Kidney (tissue), 14 donors: ENCODE results near the gene MAMLD1. TPM values are rescaled to one million over a fixed set of nuclear protein-coding genes. Genes with fewer than 3 reads are reported as not detected.

Source experiments
- DNase-seq, 5 donors: peaks; one replicate each; pipeline ENCODE4 v3.0.0-alpha.2; 2013 to 2020
- FAIRE-seq: peaks from 2 replicates; lab custom pipeline; 2012; peaks lifted over from hg19 to GRCh38; lab: Jason Lieb, UNC
- H3K27ac ChIP-seq, 2 donors: one replicate each; pipeline ENCODE4 v1.7.0; 2013; ENCODE audit warnings: low read depth in 2 of 2, low read length in 2 of 2, inconsistent platforms in 1 of 2
- H3K27me3 ChIP-seq: one replicate; pipeline ENCODE4 v1.7.1; 2013; ENCODE audit warnings: low read length, inconsistent platforms; ENCODE audit not compliant: control insufficient read depth, insufficient read depth
- H3K36me3 ChIP-seq, 3 donors: one replicate each; pipeline versions ENCODE4 v1.7.0 to v1.7.1; 2013; ENCODE audit warnings: low read length in 3 of 3, control low read depth in 1 of 3, inconsistent platforms in 1 of 3; ENCODE audit not compliant: insufficient read depth in 3 of 3, control insufficient read depth in 2 of 3
- H3K4me1 ChIP-seq, 3 donors: one replicate each; pipeline versions ENCODE4 v1.7.0 to v1.7.1; 2013; ENCODE audit warnings: low read length in 3 of 3, inconsistent platforms in 1 of 3, low read depth in 1 of 3; ENCODE audit not compliant: control insufficient read depth in 2 of 3, insufficient read depth in 2 of 3
- H3K4me3 ChIP-seq, 3 donors: one replicate each; pipeline versions ENCODE4 v1.7.0 to v1.8.1; 2013; ENCODE audit warnings: low read length in 3 of 3, control low read depth in 1 of 3, inconsistent platforms in 1 of 3
- H3K9ac ChIP-seq, 3 donors: one replicate each; pipeline versions ENCODE4 v1.7.0 to v1.7.1; 2013; ENCODE audit warnings: low read length in 3 of 3, control low read depth in 1 of 3, inconsistent platforms in 1 of 3
- H3K9me3 ChIP-seq, 3 donors: one replicate each; pipeline versions ENCODE4 v1.7.0 to v1.7.1; 2013; ENCODE audit warnings: low read length in 3 of 3, control low read depth in 1 of 3, inconsistent platforms in 1 of 3; ENCODE audit not compliant: control insufficient read depth in 2 of 3, insufficient read depth in 1 of 3
- intact Hi-C: fragments of 100-400 bp; cut with DNase I; formaldehyde crosslinking; loops from one replicate; pipeline ENCODE4 v1.11.1; 2022
- polyA plus RNA-seq: library from polyadenylated mRNA; stranded (reverse); fragments of 350-450 nt; fragmentation: Illumina TruSeq; extraction: RNeasy Lipid Tissue Mini Kit (QIAGEN cat#74804); gene quantifications from one replicate; pipeline ENCODE4 v1.2.3, GENCODE V29; 2014; ENCODE audit warnings: low read depth, low replicate concordance; ENCODE audit not compliant: insufficient read depth
- total RNA-seq: library from RNA; stranded (reverse); fragmentation: NEBNext Ultra II Directional; extraction: Animal tissue kit (Norgen Biotek cat#: 25700); gene quantifications from one replicate; pipeline ENCODE4 v1.2.1, GENCODE V29; 2021
- TF ChIP-seq, protein P1 (sequence below): IDR thresholded peaks from 3 replicates; pipeline ENCODE4 v1.5.1; 2012; ENCODE audit warnings: mild to moderate bottlenecking, moderate library complexity, borderline replicate concordance; ENCODE audit not compliant: insufficient read depth; ENCODE audit errors: extremely low read depth
- donor health status: control.
- donor health status: control.
- donor health status: control.
- donor health status: control.
- donor health status: control.
- donor health status: DM: yes; HTN: yes; CAD: no.
- donor health status: Normal renal cell carcinoma (clear cell type).

MAMLD1 gene
- total and polyA plus RNA-seq, 2 donors from 2014 or later = 1.4 to 6.5 TPM

DNA sequence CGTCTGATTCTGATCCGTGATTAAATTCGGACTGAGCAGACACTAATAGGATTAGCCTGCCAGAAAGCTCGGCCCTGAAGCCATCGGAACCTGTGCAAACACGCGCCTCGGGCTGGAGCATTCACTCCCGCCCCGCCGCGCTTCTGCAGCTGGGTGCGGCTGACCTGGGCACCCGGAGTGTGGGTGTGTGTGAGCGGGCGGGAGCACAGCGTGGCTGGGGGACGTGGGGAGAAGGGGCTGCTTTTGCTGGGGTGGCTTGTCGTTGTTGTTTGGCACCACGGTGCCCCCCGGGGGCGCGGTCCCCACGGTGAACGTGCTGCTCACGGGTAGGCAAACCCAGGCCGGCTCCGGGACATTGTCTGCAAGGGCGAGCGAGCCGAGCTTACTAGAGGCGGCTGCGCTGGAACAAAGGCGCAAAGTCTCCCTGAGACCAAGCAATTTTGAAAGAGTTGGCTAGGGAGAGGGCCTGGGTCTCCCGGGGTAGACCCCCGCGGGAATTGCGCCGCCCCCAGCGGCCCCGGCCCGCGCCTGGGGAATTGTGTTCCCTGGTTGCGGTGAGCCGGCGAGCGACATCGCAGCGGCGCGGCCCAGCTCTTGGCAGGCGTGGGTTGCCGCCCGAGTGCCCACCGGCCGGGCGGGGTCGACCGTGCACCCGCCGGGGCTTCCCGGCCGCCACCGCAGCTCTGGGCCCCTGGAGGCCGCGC lies 1.4 kb downstream of the MAMLD1 start:
- Histone ChIP-seq H3K27me3 (peaks cover 5% of the 10 kb centered on the region), H3K36me3 (no peaks in the 10 kb centered on the region), H3K27ac (peak overlapping the region; percentile 65 to 71), H3K4me3 (peak overlapping the region; percentile 16 to 56 (median 54)), H3K4me1 (peaks cover 0 to 2% (median 0%) of the 10 kb centered on the region in 3 donors), H3K9me3 (no peaks in the 10 kb centered on the region), H3K9ac (peak overlapping the region in 1 of 3 donors; percentile 51)
- FAIRE-seq (no peak), DNase-seq (peak; percentile 20 to 77 (median 28))
- intact Hi-C loops = loop anchor here (10.0 kb wide), 1 partner anchor 400 kb away; no protein-coding TSS in a partner anchor
- TF ChIP-seq, protein P1, sequence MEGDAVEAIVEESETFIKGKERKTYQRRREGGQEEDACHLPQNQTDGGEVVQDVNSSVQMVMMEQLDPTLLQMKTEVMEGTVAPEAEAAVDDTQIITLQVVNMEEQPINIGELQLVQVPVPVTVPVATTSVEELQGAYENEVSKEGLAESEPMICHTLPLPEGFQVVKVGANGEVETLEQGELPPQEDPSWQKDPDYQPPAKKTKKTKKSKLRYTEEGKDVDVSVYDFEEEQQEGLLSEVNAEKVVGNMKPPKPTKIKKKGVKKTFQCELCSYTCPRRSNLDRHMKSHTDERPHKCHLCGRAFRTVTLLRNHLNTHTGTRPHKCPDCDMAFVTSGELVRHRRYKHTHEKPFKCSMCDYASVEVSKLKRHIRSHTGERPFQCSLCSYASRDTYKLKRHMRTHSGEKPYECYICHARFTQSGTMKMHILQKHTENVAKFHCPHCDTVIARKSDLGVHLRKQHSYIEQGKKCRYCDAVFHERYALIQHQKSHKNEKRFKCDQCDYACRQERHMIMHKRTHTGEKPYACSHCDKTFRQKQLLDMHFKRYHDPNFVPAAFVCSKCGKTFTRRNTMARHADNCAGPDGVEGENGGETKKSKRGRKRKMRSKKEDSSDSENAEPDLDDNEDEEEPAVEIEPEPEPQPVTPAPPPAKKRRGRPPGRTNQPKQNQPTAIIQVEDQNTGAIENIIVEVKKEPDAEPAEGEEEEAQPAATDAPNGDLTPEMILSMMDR = no peak

DNA sequence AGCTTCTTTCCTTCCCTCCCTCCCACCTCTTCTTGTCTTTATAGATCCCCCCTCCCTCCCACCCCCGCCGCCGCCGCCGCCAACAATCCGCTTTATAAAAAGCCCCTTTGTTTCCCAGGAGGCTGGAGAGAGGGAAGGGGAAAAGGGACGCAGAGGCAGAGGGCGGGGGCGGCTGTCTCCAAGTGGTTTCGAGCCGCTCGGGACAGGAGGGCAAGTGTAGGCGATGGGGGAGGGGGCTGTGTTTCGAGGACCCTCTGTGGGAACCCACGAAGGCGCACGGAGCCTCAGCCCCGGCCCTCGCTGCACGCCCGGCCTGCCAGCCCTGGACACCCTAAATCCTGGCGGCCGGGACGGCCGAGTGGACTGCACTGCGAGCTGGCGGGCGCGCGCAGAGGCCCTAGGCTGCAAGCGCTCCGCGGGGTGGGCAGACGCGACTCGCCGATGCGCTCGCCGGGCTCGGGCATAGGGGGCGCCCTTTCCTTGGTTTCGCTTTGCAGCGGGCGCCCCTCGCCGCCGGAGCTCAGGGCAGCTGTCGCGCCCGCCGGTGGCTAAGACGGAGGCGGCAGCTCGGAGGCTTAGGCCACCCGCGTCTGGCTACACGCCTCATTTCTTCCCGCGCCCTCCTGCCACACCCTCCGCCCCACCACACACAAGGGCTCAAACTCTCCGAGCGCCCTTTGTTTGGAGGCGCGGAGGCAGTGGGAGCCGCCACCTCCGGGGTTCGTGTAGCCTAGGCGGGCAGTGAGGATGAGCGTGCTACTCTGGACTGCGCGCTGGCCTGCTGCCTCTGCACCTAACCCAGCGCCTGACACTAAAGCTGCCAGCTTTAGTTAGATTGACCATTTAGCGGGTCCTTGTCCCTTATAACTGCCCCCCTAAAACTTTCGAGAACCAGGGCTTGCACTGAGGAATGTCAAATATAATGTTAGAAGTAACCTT lies 2.2 kb downstream of the MAMLD1 start:
- FAIRE-seq (no peak), DNase-seq (peak; percentile 74 to 88 (median 81))
- TF ChIP-seq, protein P1 = peak; percentile 43
- Histone ChIP-seq H3K4me3 (peak overlapping the region; percentile 28 to 65 (median 55)), H3K4me1 (peaks cover 0 to 2% (median 0%) of the 10 kb centered on the region in 3 donors), H3K27ac (peak overlapping the region; percentile 74 to 85), H3K9me3 (no peaks in the 10 kb centered on the region), H3K9ac (peak overlapping the region in 2 of 3 donors; percentile 16 to 67), H3K36me3 (no peaks in the 10 kb centered on the region), H3K27me3 (peaks cover 5% of the 10 kb centered on the region)
- intact Hi-C loops = loop anchor here (10.0 kb wide), 1 partner anchor 401 kb away; no protein-coding TSS in a partner anchor

DNA sequence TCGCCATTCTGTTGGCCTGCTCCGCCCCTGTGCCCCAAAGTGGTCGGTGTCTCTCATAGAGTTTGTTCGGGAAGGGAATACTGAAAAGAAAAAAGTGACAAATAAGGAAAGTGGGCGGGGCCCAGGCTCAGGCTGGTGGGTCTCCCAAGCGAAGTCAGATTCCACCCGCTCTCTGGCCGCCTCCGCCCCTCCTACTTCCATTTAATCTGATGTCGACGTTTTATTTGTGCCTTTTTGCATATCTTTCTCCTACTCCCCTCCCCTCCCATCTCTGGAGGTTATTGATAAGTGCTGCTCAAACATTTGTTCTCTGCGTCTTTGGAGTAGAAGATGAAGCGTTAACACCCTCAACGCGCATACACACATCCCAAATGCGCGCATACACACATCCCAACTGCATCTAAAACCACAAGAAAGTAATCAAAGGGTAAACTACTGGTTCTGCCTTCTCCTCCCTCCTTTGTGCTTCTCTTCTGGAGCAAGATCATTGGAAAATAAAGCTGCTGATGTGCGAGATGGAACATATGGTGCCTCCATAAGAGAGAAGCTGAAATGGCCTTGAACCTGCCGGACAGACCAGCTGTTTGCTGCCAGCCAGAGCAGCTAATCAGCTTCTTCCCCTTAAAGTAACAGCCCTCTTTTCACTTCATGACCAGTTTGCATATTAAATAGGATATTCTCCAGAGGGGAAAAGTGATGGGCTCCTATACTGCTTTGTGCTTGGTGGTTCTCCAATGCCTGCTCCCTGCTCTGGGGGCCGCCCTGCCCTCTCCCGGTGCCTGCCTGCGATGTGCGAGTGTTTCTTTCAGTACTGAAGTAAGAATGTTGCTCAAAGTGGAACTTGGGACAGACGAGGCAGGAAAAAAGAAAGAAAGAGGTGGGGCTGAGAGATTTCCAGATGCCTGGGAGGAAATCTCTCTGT lies 3.1 kb downstream of the MAMLD1 start:
- FAIRE-seq (no peak), DNase-seq (peak; percentile 53 to 88 (median 73))
- Histone ChIP-seq H3K9me3 (no peaks in the 10 kb centered on the region), H3K4me1 (no peaks in the 10 kb centered on the region), H3K27me3 (no peaks in the 10 kb centered on the region), H3K4me3 (peak overlapping the region; percentile 32 to 65 (median 55)), H3K27ac (peak overlapping the region; percentile 74 to 85), H3K36me3 (no peaks in the 10 kb centered on the region), H3K9ac (peak overlapping the region; percentile 5 to 67 (median 30))
- intact Hi-C loops = loop anchor here (10.0 kb wide), 1 partner anchor 401 kb away; no protein-coding TSS in a partner anchor
- TF ChIP-seq, protein P1 = no peak
